Subcutaneous adipose tissue (tissue), 4 donors: Measurements from ENCODE around the gene FASN. TPM values are rescaled to one million over a fixed set of nuclear protein-coding genes. Genes with fewer than 3 reads are reported as not detected.

Experiments used
- total RNA-seq, 4 donors: library from RNA; depleted of rRNA; stranded (reverse); fragments of >200 nt; gene quantifications; one replicate each; pipeline ENCODE4 v1.1.0, GENCODE V29; 2016
- TF ChIP-seq, protein P1 (sequence below): fragments of 450-650 bp; IDR thresholded peaks from one replicate; pipeline ENCODE4 v1.5.1; 2016; ENCODE audit warnings: low read depth, mild to moderate bottlenecking, control low read depth, antibody characterized with exemption, moderate library complexity

The FASN gene
- total RNA-seq, 4 donors from 2014 or later, result 148 to 4,879 (median 378) TPM

DNA sequence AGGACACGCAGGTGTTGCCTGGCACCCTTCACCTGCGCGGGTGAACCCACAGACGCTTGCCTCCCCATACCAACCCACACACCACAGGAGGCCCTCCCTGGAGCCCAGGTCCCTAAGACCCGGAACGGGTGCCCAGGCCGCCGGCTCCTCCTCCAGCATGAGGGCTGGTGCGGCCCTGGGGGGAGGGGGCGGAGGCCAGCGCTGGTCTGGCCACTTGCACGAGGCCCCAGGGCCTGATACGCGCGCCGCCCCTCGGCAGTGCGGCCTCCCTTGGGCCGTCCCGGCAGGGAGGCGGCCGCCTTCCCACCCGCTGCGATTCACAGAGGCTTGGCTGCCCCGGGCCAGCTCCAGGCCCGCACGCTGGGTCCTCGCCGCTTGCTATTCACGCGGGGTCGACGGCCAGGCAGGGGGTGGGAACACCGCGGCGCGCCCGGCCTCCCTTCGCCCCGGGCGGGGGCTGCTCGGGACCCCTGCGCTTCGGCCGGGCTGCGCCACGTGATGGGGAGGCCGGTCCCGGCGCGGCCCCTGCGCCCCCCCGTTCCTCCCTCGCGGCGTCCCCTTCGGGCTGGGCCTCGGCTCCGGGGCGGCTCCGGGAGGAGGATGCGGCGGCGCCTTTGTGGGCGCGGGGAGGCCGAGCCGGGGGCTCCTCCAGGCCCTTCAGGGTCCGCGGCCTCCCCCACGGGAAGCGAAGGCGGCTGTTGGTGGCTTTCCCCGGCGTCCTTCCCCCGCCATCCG lies 685 bp downstream of the FASN start:
- TF ChIP-seq, protein P1, sequence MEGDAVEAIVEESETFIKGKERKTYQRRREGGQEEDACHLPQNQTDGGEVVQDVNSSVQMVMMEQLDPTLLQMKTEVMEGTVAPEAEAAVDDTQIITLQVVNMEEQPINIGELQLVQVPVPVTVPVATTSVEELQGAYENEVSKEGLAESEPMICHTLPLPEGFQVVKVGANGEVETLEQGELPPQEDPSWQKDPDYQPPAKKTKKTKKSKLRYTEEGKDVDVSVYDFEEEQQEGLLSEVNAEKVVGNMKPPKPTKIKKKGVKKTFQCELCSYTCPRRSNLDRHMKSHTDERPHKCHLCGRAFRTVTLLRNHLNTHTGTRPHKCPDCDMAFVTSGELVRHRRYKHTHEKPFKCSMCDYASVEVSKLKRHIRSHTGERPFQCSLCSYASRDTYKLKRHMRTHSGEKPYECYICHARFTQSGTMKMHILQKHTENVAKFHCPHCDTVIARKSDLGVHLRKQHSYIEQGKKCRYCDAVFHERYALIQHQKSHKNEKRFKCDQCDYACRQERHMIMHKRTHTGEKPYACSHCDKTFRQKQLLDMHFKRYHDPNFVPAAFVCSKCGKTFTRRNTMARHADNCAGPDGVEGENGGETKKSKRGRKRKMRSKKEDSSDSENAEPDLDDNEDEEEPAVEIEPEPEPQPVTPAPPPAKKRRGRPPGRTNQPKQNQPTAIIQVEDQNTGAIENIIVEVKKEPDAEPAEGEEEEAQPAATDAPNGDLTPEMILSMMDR, result no peak

DNA sequence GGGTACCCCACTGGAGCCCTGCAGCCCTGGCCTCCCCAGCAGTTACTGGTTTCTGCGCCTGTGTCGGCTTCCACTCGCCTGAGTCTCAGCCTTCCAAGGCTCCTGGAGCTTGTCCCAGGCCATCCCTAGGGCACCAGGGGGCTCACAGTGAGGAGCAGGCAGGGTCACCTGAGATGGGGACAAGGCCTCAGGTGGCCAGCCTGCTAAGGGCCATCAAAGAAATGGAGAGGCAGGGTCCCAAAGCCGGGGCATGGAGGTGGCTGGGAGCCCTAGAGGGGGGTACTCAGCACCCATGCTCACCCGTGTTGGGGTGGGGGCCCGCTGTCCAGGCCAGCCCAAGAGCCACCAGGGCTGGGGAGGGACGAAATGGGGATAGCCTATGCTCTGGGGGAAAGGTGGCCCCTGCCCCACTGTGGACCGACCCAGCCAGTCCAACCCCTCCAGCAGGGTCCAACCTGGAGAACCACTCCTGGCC lies 1.3 kb downstream of the FASN start:
- TF ChIP-seq, protein P1, result no peak

DNA sequence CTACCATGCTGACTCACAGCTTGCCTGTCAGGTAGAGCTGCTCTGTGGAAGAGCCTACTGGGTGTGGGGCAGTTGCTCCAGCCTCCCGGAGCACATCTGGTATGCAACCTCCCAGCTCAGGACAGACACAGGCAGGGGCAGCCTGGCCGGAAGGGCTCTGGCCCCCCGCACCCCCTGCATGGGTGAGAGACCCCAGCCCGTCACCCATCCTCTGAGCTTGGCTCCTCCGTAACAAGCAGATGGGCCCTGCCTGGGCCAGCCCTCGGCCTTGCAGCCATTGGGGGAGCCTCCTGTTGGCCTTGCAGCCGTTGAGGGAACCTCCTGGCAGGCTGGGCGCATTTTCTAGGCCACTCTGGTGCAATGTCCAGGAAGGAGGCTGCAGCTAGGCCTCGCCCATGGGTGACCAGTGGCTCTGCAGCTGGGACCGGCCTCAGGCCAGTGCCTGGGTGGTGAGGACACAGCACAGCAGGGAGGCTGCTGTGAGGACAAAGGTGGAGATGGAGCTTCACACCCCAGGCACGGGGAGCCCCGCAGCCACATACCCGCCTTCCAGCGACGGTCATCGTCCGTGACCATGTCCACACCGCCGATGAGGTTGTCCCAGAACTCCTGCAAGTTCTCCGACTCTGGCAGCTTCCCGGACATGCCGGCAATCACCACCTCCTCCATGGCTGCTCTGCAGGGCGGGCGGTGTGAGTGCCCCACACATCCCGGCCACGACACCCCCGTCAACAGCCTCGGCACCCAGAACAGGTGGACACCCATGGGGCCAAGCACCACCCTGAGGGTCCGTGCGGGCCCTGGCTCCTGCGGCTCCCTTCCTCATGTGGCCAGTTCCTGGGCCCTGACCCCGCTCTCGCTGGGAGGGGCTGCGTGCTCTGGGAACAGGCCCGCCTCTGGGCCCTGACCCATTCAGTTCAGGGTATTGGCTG lies 2.0 kb downstream of the FASN start:
- TF ChIP-seq, protein P1, result no peak

DNA sequence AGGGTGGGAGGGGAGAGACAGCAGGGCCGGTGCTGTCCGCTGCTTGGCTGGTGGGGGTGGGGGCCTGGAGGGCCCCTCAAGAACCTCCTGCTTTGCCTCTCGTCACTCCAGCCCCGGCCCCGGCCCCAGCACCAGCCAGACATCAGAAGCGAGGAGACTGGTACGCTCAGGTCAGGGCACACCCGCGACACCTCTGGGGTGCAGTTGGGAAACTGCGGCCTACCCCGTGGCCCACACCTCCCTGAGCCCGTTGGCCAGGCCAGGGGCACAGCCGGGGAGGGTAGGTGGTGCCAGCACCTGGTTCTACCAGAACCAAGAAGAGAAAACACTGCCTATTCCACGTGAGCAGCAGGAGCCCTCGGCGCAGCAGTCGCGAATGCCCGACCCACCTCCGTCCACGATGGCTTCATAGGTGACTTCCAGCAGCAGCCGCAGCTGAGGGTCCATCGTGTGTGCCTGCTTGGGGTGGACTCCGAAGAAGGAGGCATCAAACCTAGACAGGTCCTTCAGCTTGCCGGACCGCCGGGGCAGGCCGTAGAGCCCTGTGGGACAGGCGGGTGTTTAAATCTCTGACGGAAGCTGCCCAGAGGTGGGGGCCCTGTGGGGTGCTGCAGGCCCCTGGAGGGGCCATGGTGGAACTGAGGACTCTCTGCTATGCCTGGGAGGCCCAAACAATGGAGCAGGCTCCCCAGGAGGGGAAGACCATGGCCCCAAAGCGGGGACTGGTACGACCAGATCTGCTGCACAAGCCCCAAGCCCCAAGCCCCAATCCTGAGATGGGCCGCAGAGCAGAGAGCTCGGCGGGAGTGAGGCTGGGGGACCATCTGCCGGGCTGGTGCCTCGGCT lies 2.9 kb downstream of the FASN start:
- TF ChIP-seq, protein P1, result no peak

DNA sequence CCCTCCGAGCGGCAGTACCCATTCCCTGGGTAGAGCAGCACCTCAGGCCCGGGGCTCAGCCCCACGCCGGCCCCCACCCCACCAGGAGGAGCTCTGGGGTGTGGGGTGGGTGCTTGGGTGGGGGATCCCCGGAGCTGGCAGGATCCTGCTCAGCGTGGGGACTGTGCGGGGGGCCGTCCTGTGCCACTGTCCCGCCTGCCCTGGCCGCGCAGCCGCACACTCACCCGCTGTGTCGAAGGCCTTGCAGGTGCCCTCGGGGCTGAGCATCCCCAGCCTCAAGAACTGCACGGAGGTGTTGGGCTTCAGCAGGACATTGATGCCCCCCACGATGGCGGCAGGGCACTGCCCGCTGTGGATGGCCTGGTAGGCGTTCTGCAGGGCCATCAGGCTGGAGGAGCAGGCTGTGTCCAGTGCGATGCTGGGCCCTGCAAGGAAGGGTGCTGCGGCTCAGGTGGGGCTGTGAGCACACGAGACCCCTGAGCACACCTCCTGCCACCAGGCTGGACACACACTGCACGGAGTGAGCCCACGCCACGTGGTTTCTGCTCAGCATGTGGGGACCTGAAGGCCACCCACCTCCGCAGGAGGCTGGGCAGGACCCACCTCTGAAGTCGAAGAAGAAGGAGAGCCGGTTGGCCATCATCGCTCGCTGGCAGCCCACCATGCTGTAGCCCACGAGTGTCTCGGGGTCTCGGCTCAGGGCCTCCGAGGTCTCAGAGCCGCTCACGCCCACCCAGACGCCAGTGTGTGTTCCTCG lies 4.9 kb downstream of the FASN start:
- TF ChIP-seq, protein P1, result no peak

DNA sequence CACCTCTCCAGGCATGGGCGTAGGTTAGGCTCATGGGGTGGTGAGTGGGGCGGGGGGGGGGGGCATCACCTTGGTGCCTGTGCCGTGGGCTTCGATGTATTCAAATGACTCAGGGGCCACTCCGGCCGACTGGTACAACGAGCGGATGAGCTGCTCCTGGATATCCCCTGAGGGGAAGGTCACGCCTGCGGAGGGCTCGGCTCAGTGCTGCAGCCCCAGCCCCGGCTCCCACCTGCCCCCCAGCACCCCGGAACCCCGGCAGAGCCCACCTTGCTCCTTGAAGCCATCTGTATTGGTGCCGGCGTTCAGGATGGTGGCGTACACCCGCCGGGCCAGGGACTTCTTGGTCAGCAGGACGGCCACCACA lies 5.4 kb downstream of the FASN start:
- TF ChIP-seq, protein P1, result no peak
